Lower lobe of right lung (tissue), 2 donors: ENCODE measurements around the gene VCP. TPM values are rescaled to one million over a fixed set of nuclear protein-coding genes. Genes with fewer than 3 reads are reported as not detected.

Experiments used
- ATAC-seq, 2 donors: fragments of 200-7000 bp; cut with Tn5 transposase; one replicate each; pipeline ENCODE4 v1.9.1; 2020 to 2022; ENCODE audit warnings: mild to moderate bottlenecking in 2 of 2, moderate library complexity in 2 of 2
- DNase-seq: peaks from one replicate; pipeline ENCODE4 v3.0.0-alpha.2; 2020
- H3K27ac ChIP-seq: fragments of 200-600 bp; one replicate; pipeline ENCODE4 v1.8.0; 2022
- H3K27me3 ChIP-seq: fragments of 200-600 bp; one replicate; pipeline ENCODE4 v1.8.0; 2022; ENCODE audit warnings: low read depth
- H3K36me3 ChIP-seq: fragments of 200-600 bp; one replicate; pipeline ENCODE4 v1.8.0; 2022; ENCODE audit warnings: mild to moderate bottlenecking
- H3K4me1 ChIP-seq: fragments of 200-600 bp; one replicate; pipeline ENCODE4 v1.8.0; 2022
- H3K4me3 ChIP-seq: fragments of 200-600 bp; one replicate; pipeline ENCODE4 v1.8.0; 2022; ENCODE audit warnings: mild to moderate bottlenecking
- H3K9me3 ChIP-seq: fragments of 200-600 bp; one replicate; pipeline ENCODE4 v1.8.0; 2022
- intact Hi-C: fragments of 100-400 bp; cut with DNase I; formaldehyde crosslinking; loops from one replicate; pipeline ENCODE4 v1.11.0; 2022
- total RNA-seq: library from RNA; stranded (reverse); fragmentation: NEBNext Ultra II Directional; extraction: Animal tissue kit (Norgen Biotek cat#: 25700); gene quantifications from one replicate; pipeline ENCODE4 v1.2.1, GENCODE V29; 2021
- TF ChIP-seq, protein P1 (sequence below): fragments of 200-600 bp; IDR thresholded peaks from one replicate; pipeline ENCODE4 v1.8.0; 2022; ENCODE audit warnings: antibody characterized with exemption, mild to moderate bottlenecking
- donor health status: DM: no; HTN: yes; CAD: no; lungs with severe emphysema.

The VCP gene
- total RNA-seq, 1 donor from 2014 or later: 175 TPM

DNA sequence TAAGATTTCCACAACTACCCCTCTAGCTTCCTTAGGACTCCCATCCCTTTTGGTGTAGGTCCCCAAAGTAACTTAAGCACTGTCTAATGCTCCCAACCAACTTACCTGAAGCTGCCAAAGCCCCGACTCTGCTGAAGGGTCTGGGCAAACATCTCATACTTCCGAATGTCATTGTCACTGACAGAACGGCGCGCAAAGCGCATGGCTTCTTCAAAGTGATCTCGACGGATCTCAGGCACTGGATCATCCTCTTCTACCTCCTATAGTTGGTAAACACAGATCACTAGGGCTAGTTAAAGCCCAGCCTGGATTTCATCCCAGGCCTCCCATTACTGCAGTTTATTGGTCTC lies 15.2 kb downstream of the VCP start:
- DNase-seq: no peak
- intact Hi-C loops: no loop called here
- Histone ChIP-seq H3K36me3 (peaks cover 97% of the 10 kb centered on the region), H3K27me3 (no peaks in the 10 kb centered on the region), H3K4me3 (no peak overlapping the region), H3K4me1 (no peaks in the 10 kb centered on the region), H3K9me3 (no peaks in the 10 kb centered on the region), H3K27ac (no peak overlapping the region)
- TF ChIP-seq, protein P1, sequence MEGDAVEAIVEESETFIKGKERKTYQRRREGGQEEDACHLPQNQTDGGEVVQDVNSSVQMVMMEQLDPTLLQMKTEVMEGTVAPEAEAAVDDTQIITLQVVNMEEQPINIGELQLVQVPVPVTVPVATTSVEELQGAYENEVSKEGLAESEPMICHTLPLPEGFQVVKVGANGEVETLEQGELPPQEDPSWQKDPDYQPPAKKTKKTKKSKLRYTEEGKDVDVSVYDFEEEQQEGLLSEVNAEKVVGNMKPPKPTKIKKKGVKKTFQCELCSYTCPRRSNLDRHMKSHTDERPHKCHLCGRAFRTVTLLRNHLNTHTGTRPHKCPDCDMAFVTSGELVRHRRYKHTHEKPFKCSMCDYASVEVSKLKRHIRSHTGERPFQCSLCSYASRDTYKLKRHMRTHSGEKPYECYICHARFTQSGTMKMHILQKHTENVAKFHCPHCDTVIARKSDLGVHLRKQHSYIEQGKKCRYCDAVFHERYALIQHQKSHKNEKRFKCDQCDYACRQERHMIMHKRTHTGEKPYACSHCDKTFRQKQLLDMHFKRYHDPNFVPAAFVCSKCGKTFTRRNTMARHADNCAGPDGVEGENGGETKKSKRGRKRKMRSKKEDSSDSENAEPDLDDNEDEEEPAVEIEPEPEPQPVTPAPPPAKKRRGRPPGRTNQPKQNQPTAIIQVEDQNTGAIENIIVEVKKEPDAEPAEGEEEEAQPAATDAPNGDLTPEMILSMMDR: no peak
- no peak for ATAC-seq

GRCh38 chr9:35056571-35057270 lies 15.7 kb downstream of the VCP start:
- TF ChIP-seq, protein P1: no peak
- Histone ChIP-seq H3K27ac (no peak overlapping the region), H3K36me3 (peaks cover 97% of the 10 kb centered on the region), H3K4me1 (no peaks in the 10 kb centered on the region), H3K27me3 (no peaks in the 10 kb centered on the region), H3K4me3 (no peak overlapping the region), H3K9me3 (no peaks in the 10 kb centered on the region)
- intact Hi-C loops: no loop called here
- ATAC-seq: peak in 1 of 2 donors; percentile 24
- DNase-seq: no peak

GRCh38 chr9:35054871-35055644 lies 17.4 kb downstream of the VCP start:
- no peaks in the 10 kb centered on the region for H3K27me3 ChIP-seq
- H3K36me3 ChIP-seq: peaks cover 94% of the 10 kb centered on the region
- no peak overlapping the region for H3K27ac ChIP-seq
- H3K9me3 ChIP-seq: no peaks in the 10 kb centered on the region
- DNase-seq: no peak
- no peak for ATAC-seq
- no peak overlapping the region for H3K4me3 ChIP-seq
- H3K4me1 ChIP-seq: no peaks in the 10 kb centered on the region
- TF ChIP-seq, protein P1: no peak
- intact Hi-C loops: no loop called here

DNA sequence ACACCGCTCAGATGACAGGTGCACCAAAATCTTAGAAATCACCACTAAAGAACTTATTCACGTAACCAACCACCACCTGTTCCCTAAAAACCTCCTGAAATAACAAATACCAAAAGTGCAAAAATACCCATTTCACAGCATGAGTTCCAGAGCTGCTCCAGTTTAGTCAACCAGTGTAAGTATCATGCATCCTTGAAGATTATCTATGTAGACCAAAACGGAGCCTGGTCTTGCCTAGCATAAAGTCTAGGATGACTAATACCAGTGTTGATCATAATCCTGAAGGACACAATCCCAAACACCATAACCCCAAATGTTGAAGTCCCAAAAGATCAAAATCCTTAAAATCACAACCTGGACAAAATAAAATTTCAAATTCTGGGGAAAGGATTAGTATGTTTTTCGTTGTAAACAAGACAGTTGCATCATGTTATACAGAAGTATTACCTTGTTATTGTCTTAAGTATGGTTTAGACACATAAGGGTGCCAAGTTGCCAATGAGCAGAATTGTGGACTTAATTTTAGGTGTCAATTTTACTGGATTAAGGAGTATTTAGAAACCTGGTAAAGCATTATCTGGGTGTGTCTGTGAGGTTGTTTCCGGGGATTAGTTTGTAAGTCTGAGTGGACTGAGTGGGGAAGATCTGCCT lies 18.1 kb downstream of the VCP start:
- TF ChIP-seq, protein P1: no peak
- no peak for ATAC-seq
- no peak overlapping the region for H3K27ac ChIP-seq
- peaks cover 93% of the 10 kb centered on the region for H3K36me3 ChIP-seq
- H3K9me3 ChIP-seq: no peaks in the 10 kb centered on the region
- DNase-seq: no peak
- H3K27me3 ChIP-seq: no peaks in the 10 kb centered on the region
- intact Hi-C loops: no loop called here
- no peak overlapping the region for H3K4me3 ChIP-seq
- no peaks in the 10 kb centered on the region for H3K4me1 ChIP-seq

- Histone ChIP-seq H3K27me3 (no peaks in the 10 kb centered on the region), H3K9me3 (no peaks in the 10 kb centered on the region), H3K4me1 (no peaks in the 10 kb centered on the region), H3K4me3 (no peak overlapping the region), H3K27ac (no peak overlapping the region), H3K36me3 (peaks cover 80% of the 10 kb centered on the region)
- ATAC-seq (peak; percentile 77 to 82), DNase-seq (no peak)
- intact Hi-C loops: no loop called here
- TF ChIP-seq, protein P1: peak; percentile 64
Observed at GRCh38 chr9:35051069-35051967, 21.1 kb downstream of the VCP start.
